Measurements from ENCODE around the gene PPFIBP1. TPM values are rescaled to one million over a fixed set of nuclear protein-coding genes. Genes with fewer than 3 reads are reported as not detected.

PPFIBP1 gene
- total and polyA plus RNA-seq, 9 of the 15 experiments (the other 6 are each of a cell fraction or from before 2014, with no cell fraction given) = 0.46 to 3.5 (median 1.8) TPM

- BruUV-seq (replicated peaks) = no TSS peak
- WGBS (ENCODE audit: insufficient coverage, low coverage, missing lambda C conversion rate) = 2% methylated on average over 7 of the region's 8 CpGs
- ChIA-PET CTCF (ENCODE audit: low intra/inter-chr PET ratio) (no interaction called here), POLR2A (no interaction called here)
- DNase-seq (ENCODE audit: extremely low read depth in 1 of 4, low spot score in 3 of 4) (no peak), FAIRE-seq (no peak), ATAC-seq (no peak)
- H3K27ac ChIP-seq (ENCODE audit: extremely low read depth, low read depth, low read length) = no peak overlapping the region
- H3K79me2 ChIP-seq (ENCODE audit: control insufficient read depth, insufficient read depth, low read length) = no peaks in the 10 kb centered on the region
- no peaks in the 10 kb centered on the region for H3K9me1 ChIP-seq (ENCODE audit: control insufficient read depth, insufficient read depth, low read length)
- no peak overlapping the region for H2AFZ ChIP-seq (ENCODE audit: low read depth, low read length)
- no peaks in the 10 kb centered on the region for H3K36me3 ChIP-seq (ENCODE audit: control insufficient read depth, insufficient read depth, low read length)
- H3K9me3 ChIP-seq (replicated peaks; ENCODE audit: control insufficient read depth, insufficient read depth, low read depth, low read length) = no peaks in the 10 kb centered on the region
- intact Hi-C loops (cut with micrococcal nuclease) (no loop called here), in situ Hi-C loops (cut with MboI) (no loop called here)
- no peak overlapping the region for H3K9ac ChIP-seq (ENCODE audit: insufficient read depth in 1 of 2, low read depth in 2 of 2, low read length in 2 of 2)
- H3K27me3 ChIP-seq (ENCODE audit: control insufficient read depth in 2 of 2, insufficient read depth in 2 of 2, low read length in 2 of 2) = peaks cover 4 to 14% of the 10 kb centered on the region in 2 experiments; a peak in 4 of 5 replicates
- no peak overlapping the region for H3K4me3 ChIP-seq
- H4K20me1 ChIP-seq (replicated peaks; ENCODE audit: control insufficient read depth, insufficient read depth, low read length) = peaks cover 3% of the 10 kb centered on the region; the same call in 1 of the 2 replicates
- no peak overlapping the region for H3K4me2 ChIP-seq (ENCODE audit: insufficient read depth, low read length)
- no peaks in the 10 kb centered on the region for H3K4me1 ChIP-seq (replicated peaks in 1 of 2; ENCODE audit: control insufficient read depth in 2 of 2, insufficient read depth in 2 of 2, low read length in 2 of 2)
- TF ChIP-seq MTA3 (IDR thresholded peaks at IDR 0.05; ENCODE audit: borderline replicate concordance) (no peak), ZBTB1 (CRISPR knock-in tag; IDR thresholded peaks at IDR 0.05; ENCODE audit: borderline replicate concordance, low read depth) (no peak), ZNF76 (CRISPR knock-in tag; IDR thresholded peaks at IDR 0.05; ENCODE audit: borderline replicate concordance) (no peak), KAT8 (IDR thresholded peaks at IDR 0.05; ENCODE audit: low read depth) (no peak), KDM5B (IDR thresholded peaks at IDR 0.05; ENCODE audit: insufficient replicate concordance, low read depth, low read length) (no peak), CBFB (CRISPR knock-in tag; IDR thresholded peaks at IDR 0.05) (no peak)
- TF ChIP-seq, protein P1, sequence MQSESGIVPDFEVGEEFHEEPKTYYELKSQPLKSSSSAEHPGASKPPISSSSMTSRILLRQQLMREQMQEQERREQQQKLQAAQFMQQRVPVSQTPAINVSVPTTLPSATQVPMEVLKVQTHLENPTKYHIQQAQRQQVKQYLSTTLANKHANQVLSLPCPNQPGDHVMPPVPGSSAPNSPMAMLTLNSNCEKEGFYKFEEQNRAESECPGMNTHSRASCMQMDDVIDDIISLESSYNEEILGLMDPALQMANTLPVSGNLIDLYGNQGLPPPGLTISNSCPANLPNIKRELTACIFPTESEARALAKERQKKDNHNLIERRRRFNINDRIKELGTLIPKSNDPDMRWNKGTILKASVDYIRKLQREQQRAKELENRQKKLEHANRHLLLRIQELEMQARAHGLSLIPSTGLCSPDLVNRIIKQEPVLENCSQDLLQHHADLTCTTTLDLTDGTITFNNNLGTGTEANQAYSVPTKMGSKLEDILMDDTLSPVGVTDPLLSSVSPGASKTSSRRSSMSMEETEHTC (IDR thresholded peaks at IDR 0.05) = no peak
Observed at GRCh38 chr12:27541031-27541719, 17.2 kb downstream of the PPFIBP1 start.

Measured in K562 (cell line).